Activated CD8-positive, alpha-beta T cell treated with anti-CD3 and anti-CD28 coated beads for 36 hours (primary cell): ENCODE data around the gene MTFP1. TPM values are rescaled to one million over a fixed set of nuclear protein-coding genes. Genes with fewer than 3 reads are reported as not detected.

Experiments
- ATAC-seq: fragments of 200-7000 bp; cut with Tn5 transposase; one replicate; pipeline ENCODE4 v1.10.0; 2021; ENCODE audit warnings: mild to moderate bottlenecking, moderate library complexity
- CTCF ChIA-PET: fragments of 350-600 bp; sonication (Branson Sonifier 250); formaldehyde crosslinking; loops from one replicate; lab custom pipeline; 2021; ENCODE audit warnings: antibody characterized with exemption; lab: Charles Lee
- POLR2A ChIA-PET: fragments of 350-600 bp; sonication (Branson Sonifier 250); formaldehyde crosslinking; loops from one replicate; lab custom pipeline; 2021; ENCODE audit warnings: antibody characterized with exemption; lab: Charles Lee
- DNase-seq: peaks from one replicate; pipeline ENCODE4 v3.0.0-alpha.2; 2020
- H3K27ac Mint-ChIP-seq: one replicate; pipeline ENCODE4 v1.8.0; 2021; ENCODE audit warnings: mild to moderate bottlenecking, mixed read lengths
- H3K27me3 Mint-ChIP-seq: one replicate; pipeline ENCODE4 v1.8.0; 2021; ENCODE audit warnings: mixed read lengths
- H3K36me3 Mint-ChIP-seq: one replicate; pipeline ENCODE4 v1.8.0; 2021; ENCODE audit warnings: low read depth, mixed read lengths
- H3K4me1 Mint-ChIP-seq: one replicate; pipeline ENCODE4 v1.8.0; 2021; ENCODE audit warnings: low read depth, mixed read lengths
- H3K4me3 Mint-ChIP-seq: one replicate; pipeline ENCODE4 v1.8.0; 2021; ENCODE audit warnings: mild to moderate bottlenecking, moderate library complexity, mixed read lengths
- H3K9me3 Mint-ChIP-seq: one replicate; pipeline ENCODE4 v1.8.0; 2021; ENCODE audit warnings: mixed read lengths
- CTCF ChIP-seq: fragments of 200-600 bp; IDR thresholded peaks from one replicate; pipeline ENCODE4 v1.8.0; 2022; ENCODE audit warnings: antibody characterized with exemption, mild to moderate bottlenecking
- intact Hi-C: fragments of 100-400 bp; cut with micrococcal nuclease; formaldehyde crosslinking; loops from one replicate; pipeline ENCODE4 v1.10.0; 2022
- total RNA-seq, 2 experiments: library from RNA; stranded (reverse); gene quantifications; one replicate each; pipeline ENCODE4 v1.2.3, GENCODE V29; 2021

The MTFP1 gene
- 10 to 100 TPM; 89.8 to 93.8 TPM for total RNA-seq

GRCh38 chr22:30425616-30426387 is at the start of gene MTFP1:
Gene MTFP1 (plus strand): TSS chr22:30425768. CDS start chr22:30425880, 112 bp downstream.
- Mint-ChIP-seq H3K9me3 (no peaks in the 10 kb centered on the region), H3K27me3 (no peaks in the 10 kb centered on the region), H3K4me1 (peaks cover 34% of the 10 kb centered on the region), H3K27ac (peak within 1 kb of the TSS; percentile 96), H3K4me3 (peak within 1 kb of the TSS; percentile 93), H3K36me3 (peaks cover 54% of the 10 kb centered on the region)
- DNase-seq (peak; percentile 55), ATAC-seq (no peak)
- ChIA-PET POLR2A (interaction anchor here (0.7 to 6.5 kb wide), 12 partner anchors 10 to 146 kb away, joined by 3 to 78 read pairs (median 5); partner anchors contain the start of genes CASTOR1, CCDC157, SEC14L2 and SF3A1), CTCF (interaction anchor here (0.8 to 9.0 kb wide), 18 partner anchors 10 to 162 kb away, joined by 3 to 138 read pairs (median 5); partner anchors contain the start of genes CASTOR1, RNF215 and SEC14L2)
- TF ChIP-seq CTCF: no peak
- intact Hi-C loops: loop anchor here (2.0 kb wide), 1 partner anchor 35 kb away; no protein-coding TSS in a partner anchor

- Mint-ChIP-seq H3K9me3 (no peaks in the 10 kb centered on the region), H3K4me3 (no peak overlapping the region), H3K4me1 (peaks cover 6% of the 10 kb centered on the region), H3K27me3 (no peaks in the 10 kb centered on the region), H3K36me3 (no peaks in the 10 kb centered on the region), H3K27ac (no peak overlapping the region)
- POLR2A ChIA-PET: interaction anchor here (0.7 kb wide), 1 partner anchor 30 kb away, joined by 3 read pairs; no protein-coding TSS in a partner anchor
- CTCF ChIA-PET: interaction anchor here (21.0 kb wide), 1 partner anchor 88 kb away, joined by 472 read pairs; the partner anchor contains the start of gene CASTOR1
- DNase-seq (no peak), ATAC-seq (no peak)
- intact Hi-C loops: no loop called here
- TF ChIP-seq CTCF: no peak
These were observed 45.6 kb upstream of the MTFP1 start for GRCh38 chr22:30380011-30380410.

GRCh38 chr22:30381264-30381663 is 44.3 kb upstream of the MTFP1 start:
- ATAC-seq: peak; percentile 78
- Mint-ChIP-seq H3K27ac (no peak overlapping the region), H3K9me3 (no peaks in the 10 kb centered on the region), H3K4me1 (peaks cover 6% of the 10 kb centered on the region), H3K27me3 (no peaks in the 10 kb centered on the region), H3K36me3 (no peaks in the 10 kb centered on the region), H3K4me3 (no peak overlapping the region)
- CTCF ChIA-PET: interaction anchor here (1.2 to 21.0 kb wide), 5 partner anchors 11 to 118 kb away, joined by 4 to 472 read pairs (median 6); partner anchors contain the start of genes CASTOR1 and SEC14L2
- DNase-seq: peak; percentile 58
- POLR2A ChIA-PET: interaction anchor here (1.2 to 1.6 kb wide), 2 partner anchors 11 to 94 kb away, joined by 3 to 4 read pairs; no protein-coding TSS in a partner anchor
- intact Hi-C loops: no loop called here
- TF ChIP-seq CTCF: no peak

- H3K9me3 Mint-ChIP-seq: no peaks in the 10 kb centered on the region
- H3K4me1 Mint-ChIP-seq: peaks cover 6% of the 10 kb centered on the region
- no peak overlapping the region for H3K4me3 Mint-ChIP-seq
- ATAC-seq: no peak
- no peak for TF ChIP-seq CTCF
- CTCF ChIA-PET: interaction anchor here (1.0 to 21.0 kb wide), 4 partner anchors 9 to 127 kb away, joined by 3 to 472 read pairs (median 6); partner anchors contain the start of genes CASTOR1 and SEC14L2
- POLR2A ChIA-PET: interaction anchor here (1.2 kb wide), 1 partner anchor 13 kb away, joined by 3 read pairs; no protein-coding TSS in a partner anchor
- DNase-seq: no peak
- no peak overlapping the region for H3K27ac Mint-ChIP-seq
- no peaks in the 10 kb centered on the region for H3K27me3 Mint-ChIP-seq
- no peaks in the 10 kb centered on the region for H3K36me3 Mint-ChIP-seq
- intact Hi-C loops: no loop called here
These were observed 43.2 kb upstream of the MTFP1 start for GRCh38 chr22:30382340-30382739.
